SK-N-MC (cell line): ENCODE data around the gene TMEM191B.
"Not testable (repeated sequence)": the region's sequence is repeated elsewhere in the genome, so short reads cannot be mapped to it uniquely, and the experiment has no call there.

Source experiments
- EZH2 ChIP-seq: fragments of 200-600 bp; sonication (generic); IDR thresholded peaks from one replicate; pipeline ENCODE4 v1.6.1; 2017; ENCODE audit warnings: antibody characterized with exemption
- FOXP2 ChIP-seq: optimal IDR thresholded peaks from 2 replicates; pipeline ENCODE3; 2011; ENCODE audit warnings: mild to moderate bottlenecking, moderate library complexity; ENCODE audit not compliant: insufficient read depth; ENCODE audit errors: extremely low read length, control extremely low read depth
- POLR2AphosphoS5 ChIP-seq: IDR thresholded peaks from 2 replicates; pipeline ENCODE4 v1.6.1; 2012; ENCODE audit warnings: mild to moderate bottlenecking, low read depth, low read length, borderline replicate concordance

DNA sequence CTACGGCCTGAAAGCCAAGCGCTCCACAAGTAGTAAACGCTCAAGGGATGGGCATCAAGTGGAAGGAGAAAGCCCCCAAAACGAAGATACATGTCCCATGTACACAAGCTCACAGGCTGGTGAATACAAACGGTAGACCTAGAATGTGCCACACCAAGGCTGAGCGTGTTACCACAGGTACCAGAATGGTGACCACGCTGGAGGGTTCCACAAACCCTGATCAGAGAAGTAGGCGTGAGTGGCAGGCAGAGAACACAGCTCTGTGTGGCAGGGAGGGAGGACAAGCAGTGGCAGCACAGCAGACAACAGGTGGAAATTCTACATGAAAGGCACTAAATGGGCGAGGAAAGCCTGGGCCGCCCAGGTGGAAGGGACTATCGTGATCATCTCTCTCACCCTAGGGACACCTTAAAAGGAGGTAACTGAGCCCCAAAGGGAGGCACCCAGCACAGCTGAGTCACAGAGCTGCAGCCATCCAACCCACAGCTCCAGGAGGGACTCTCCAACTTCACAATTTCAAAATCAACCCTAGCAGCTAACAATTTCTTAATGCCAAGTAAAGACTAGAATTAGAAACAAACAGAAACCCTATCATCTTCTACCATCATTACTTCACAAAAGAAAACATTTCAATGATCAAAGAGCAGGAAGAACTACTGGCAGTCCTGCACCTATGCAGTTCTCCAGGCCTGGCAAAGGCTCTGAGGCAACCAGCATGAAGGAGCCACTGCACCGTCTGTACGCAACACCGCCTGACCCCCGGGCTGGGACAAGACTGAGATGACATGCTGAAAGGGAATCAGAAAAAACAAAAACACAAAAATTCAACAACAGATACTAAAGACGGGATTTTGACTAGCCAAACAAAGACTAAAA lies 32.7 kb downstream of the TMEM191B start:
- TF ChIP-seq POLR2AphosphoS5, EZH2, FOXP2: not testable (repeated sequence)
